Pulmonary artery endothelial cell (primary cell): Measurements from ENCODE around the gene CFAP53. TPM values are rescaled to one million over a fixed set of nuclear protein-coding genes. Genes with fewer than 3 reads are reported as not detected.

Experiments used
- DNase-seq: peaks from one replicate; pipeline ENCODE4 v3.0.0-alpha.2; 2011; ENCODE audit warnings: low read depth, low spot score
- total RNA-seq: library from RNA; depleted of rRNA; stranded (reverse); fragments of >200 nt; gene quantifications from 2 replicates; pipeline ENCODE4 v1.2.3, GENCODE V29; 2014

CFAP53 gene
- total RNA-seq, 1 donor from 2014 or later, result 0.13 TPM

DNA sequence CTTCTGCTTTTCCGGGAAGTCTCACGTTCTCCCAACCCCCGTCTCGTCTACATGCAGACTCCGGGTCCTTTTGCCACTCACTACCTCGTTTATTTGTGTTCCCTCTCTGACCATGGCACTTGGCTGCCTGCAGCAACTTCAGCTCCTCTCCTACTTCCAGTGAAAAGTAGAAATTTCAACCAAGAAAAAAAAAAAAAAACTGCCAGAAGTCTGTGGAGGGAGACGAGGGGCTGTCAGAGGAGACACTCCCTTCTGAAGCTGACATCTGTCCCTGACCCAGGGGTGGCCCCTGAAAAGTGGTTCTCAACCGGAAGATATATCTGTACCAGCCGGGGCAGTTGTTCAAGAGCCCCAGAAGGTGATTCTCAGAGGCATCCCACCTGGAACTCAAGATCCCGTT lies 70.6 kb downstream of the CFAP53 start:
- no peak for DNase-seq

DNA sequence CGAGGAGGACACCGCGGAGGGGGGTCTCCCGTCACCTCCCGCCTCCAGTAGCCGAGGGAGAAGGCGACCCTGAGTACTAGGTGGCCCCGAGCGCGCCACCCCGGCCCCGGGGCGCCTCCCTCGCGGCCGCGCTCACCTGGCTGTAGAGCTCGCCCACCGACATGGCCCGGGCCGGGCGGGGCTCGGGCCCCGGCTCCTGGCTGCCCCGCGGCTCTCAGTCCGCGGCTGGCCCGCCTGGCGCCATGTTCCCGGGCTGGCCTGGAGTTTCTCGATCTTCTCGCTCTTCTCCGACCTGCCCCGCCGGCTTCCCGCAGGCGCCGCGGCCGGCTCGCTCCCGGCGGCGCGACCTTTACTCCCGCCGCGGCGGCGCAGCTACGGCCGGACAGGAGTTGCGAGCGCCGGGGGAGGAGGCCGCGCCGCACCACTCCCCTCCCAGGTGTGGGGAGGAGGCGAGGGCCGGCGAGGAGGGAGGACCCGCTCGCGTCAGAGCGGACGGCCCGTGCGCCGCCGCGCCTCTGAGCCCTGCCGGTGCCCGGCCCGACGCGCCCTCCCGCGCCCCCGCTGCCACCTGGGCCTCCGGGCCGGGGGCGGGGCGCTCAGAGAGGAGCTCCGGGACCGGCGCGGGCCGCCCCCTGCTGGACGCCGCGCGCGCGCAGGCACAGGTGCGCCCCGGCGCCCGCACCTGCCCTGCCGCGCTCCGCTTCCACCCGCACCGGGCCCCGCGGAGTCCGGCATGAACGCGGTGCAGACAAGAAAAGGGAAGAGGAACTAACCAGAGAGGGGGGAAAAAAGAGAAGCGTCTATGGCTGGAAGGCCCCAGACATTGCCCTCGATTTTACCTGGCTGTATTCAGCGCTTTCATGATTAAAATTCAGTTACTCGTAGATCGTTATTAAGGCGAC lies 71.4 kb downstream of the CFAP53 start, which contains the start of gene MYO5B:
TSS of gene MYO5B (minus strand) at position 517 of the 902 bp plus-strand sequence. CDS start at position 163, 354 bp downstream.
- no peak for DNase-seq

DNA sequence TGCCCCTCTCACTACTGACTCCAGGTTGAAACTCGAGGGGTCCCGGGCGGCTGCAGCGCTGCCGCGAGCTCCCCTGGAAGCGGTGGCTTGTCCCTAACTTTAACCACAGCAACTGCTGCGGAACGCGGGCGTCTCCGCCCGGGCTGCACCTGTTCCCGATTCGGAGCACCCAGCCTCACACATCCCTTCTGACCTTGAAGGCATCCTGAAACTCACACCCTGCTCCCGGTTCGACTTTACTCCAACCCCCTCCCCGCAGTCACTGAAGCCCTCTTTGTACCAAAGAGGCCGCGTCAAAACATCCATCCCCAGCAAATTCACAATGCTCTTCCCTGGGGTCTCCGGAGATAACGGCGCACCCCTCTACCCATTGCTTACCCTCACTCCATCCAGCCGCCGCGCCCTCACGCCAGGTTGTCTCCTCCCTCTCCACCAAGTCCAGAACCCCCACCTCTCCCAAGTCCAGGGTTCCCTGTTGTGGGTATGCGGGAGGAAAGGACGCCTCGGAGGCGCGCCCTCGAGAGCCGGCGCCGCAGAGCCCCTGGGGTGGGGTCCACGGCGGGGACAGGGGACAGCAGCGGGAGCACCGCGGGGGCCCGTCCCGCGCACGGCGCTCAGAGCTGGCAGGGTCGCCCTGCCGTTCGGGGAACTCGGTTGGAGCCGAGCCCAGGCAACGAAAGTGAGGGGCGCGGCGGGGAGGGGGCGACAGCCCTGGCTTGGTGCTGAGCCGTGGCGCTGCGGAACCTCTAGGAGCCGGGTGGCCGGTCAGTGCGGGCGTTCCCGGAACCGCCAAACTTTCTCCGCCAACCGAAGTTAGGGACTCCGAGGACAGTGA lies 72.3 kb downstream of the CFAP53 start:
- no peak for DNase-seq

DNA sequence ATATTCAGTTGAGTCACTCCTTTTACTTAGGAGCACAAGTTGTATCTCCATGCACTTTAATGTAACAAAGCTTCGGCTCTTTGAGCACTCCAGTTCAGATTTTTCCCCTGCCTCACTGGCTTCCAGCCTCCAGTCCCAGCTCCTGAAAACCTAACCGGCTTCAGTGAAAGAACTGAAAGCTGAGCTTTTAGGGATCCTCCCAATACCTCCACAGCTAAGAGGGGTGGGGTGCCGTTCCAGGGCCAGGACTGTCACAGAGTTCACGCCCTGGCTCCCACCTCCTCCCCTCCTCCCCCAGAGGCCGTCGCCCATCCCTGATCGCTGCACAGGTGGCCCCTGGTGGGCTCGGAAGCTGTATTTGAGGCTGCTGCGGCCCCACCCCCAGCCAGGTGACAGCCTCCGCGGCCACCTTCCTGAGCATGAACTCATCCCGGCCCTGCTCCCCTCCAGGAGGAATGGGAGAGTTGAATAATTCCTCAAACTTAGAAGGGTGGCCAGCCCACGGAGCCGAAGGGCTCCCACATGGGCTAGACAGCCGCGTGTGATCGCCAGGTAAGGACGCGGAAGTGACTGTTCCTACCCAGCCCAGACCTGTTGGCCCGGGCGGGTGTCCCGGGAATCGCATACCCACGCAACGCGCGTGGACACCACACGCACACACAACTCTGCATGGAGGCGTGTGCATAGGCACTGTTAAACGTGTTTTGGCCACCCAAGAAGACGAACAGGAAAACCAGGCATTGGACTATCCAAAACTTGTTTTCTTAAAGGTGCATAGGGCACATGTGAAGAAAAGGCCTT lies 73.1 kb downstream of the CFAP53 start:
- DNase-seq, result no peak

DNA sequence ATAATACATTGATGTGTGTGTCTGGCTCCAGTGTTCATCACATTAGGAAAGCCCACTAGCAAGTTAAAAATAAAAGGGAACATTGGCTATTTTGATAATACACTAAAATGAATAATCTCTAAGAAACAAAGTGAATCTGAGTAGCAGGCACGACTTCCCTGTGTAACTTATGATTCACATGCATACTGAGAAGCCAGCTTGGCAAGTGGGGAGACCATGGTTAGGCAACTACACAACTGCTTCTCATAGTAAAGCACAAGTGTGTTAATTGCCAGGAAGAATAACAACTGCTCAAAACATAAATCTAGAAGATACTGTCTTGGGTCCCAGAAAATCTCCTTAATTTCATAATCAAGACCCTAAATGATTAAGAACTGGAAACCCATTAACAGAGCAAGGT lies 75.4 kb downstream of the CFAP53 start:
- no peak for DNase-seq

- no peak for DNase-seq
Measured at GRCh38 chr18:50190236-50190635, 76.1 kb downstream of the CFAP53 start.

- DNase-seq, result no peak
Measured at GRCh38 chr18:50189160-50189559, 77.1 kb downstream of the CFAP53 start.

GRCh38 chr18:50188652-50189051 lies 77.6 kb downstream of the CFAP53 start:
- DNase-seq, result no peak

DNA sequence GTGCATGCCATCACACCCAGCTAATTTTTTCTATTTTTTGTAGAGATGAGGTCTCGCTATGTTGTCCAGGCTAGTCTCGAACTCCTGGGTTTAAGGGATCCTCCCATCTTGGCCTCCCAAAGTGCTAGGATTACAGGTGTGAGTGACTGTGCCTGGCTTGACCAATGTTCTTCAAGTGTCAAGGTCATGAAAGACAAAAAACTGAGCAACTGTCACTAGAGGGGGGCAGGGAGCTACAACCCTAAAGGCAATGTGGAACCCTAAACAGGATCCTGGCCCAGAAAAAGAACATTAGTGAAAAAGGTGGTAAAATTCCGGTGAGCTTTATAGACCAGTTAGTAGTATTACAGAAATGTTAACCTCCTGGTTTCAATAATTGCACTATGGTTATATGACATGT lies 78.6 kb downstream of the CFAP53 start:
- no peak for DNase-seq

- no peak for DNase-seq
Measured at GRCh38 chr18:50186385-50186784, 79.9 kb downstream of the CFAP53 start.

DNA sequence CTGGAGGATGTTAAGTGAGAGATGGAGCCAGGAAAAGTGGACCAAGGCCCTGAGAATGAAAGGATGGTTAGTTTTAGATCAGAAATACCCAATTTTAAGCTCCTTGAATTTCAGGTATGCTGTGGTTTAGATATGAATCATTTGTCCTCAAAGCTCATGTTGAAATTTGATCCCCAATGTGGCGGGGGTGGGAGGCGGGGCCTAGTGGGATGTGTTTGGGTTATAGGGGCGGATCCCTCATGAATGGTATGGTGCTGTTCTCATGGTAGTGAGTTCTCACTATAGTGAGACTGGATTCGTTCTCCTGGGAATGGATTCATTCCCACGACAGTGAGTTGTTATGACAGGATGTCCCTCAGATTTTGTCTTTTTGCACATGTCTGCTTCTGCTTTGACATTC lies 82.7 kb downstream of the CFAP53 start:
- no peak for DNase-seq

DNA sequence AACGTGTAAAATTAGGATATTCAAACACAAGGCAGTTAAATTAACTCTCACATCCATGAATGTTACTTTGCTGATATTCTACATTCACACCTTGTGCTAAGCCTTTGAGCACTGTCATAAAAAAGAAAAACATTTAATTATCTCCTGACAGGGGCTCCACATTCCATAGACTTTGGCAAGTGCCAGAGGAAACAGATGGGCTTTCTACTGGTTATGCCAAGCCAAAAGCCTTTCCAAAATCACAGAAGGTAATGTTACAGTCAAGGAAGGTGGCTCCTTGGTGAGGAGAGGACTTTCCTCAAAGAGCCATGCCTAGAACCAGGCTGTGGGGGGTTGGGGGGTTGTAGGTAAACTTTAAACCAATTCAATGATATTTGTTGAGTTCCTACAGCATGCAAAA lies 83.8 kb downstream of the CFAP53 start:
- DNase-seq, result no peak

GRCh38 chr18:50181590-50181989 lies 84.7 kb downstream of the CFAP53 start:
- DNase-seq, result no peak

GRCh38 chr18:50179465-50179864 lies 86.8 kb downstream of the CFAP53 start:
- DNase-seq, result no peak

- DNase-seq, result no peak
Measured at GRCh38 chr18:50177294-50177992, 88.9 kb downstream of the CFAP53 start.

Other genes with a start within 250 kb of the CFAP53 start
- gene MYO5B, start 71.3 kb downstream of the CFAP53 start, total RNA-seq, result 0.14 and 0.20 TPM in 2 replicates
- 49.9 and 69.6 TPM in 2 replicates for gene MBD1, start 15.0 kb upstream of the CFAP53 start, total RNA-seq
- 40.8 and 52.1 TPM in 2 replicates for gene CXXC1, start 21.2 kb upstream of the CFAP53 start, total RNA-seq
- gene SKA1, start 108.6 kb upstream of the CFAP53 start, total RNA-seq, result 13.1 and 23.0 TPM in 2 replicates